HuH-7 (cell line): ENCODE data around the gene M1AP.

Experiments
- DNase-seq: peaks from one replicate; pipeline ENCODE4 v3.0.0; 2011; ENCODE audit warnings: low spot score

Gene M1AP

GRCh38 chr2:74597410-74597809, 50.7 kb downstream of the M1AP start:
- no peak for DNase-seq

- DNase-seq: no peak
These were observed 51.5 kb downstream of the M1AP start for GRCh38 chr2:74596584-74596983.

- no peak for DNase-seq
These were observed 54.0 kb downstream of the M1AP start for GRCh38 chr2:74593826-74594772.

GRCh38 chr2:74588664-74589063, 59.5 kb downstream of the M1AP start:
- no peak for DNase-seq

- peak; percentile 51 for DNase-seq
These were observed 60.4 kb downstream of the M1AP start for GRCh38 chr2:74587664-74588277.

GRCh38 chr2:74585406-74586185, 62.5 kb downstream of the M1AP start:
- no peak for DNase-seq

GRCh38 chr2:74584088-74584645, 64.0 kb downstream of the M1AP start:
- DNase-seq: no peak

- no peak for DNase-seq
These were observed 64.6 kb downstream of the M1AP start for GRCh38 chr2:74583504-74583903.

GRCh38 chr2:74582184-74582583, 65.9 kb downstream of the M1AP start:
- no peak for DNase-seq

- DNase-seq: no peak
These were observed 66.7 kb downstream of the M1AP start for GRCh38 chr2:74581463-74581862.

GRCh38 chr2:74578408-74578807, 69.7 kb downstream of the M1AP start:
- no peak for DNase-seq

GRCh38 chr2:74577448-74577847, 70.7 kb downstream of the M1AP start:
- no peak for DNase-seq

GRCh38 chr2:74576863-74577229, 71.3 kb downstream of the M1AP start:
- no peak for DNase-seq

GRCh38 chr2:74576211-74576862, 71.8 kb downstream of the M1AP start:
- DNase-seq: no peak

GRCh38 chr2:74575320-74575719, 72.8 kb downstream of the M1AP start:
- no peak for DNase-seq

- no peak for DNase-seq
These were observed 74.2 kb downstream of the M1AP start for GRCh38 chr2:74573747-74574562.

- DNase-seq: no peak
These were observed 75.8 kb downstream of the M1AP start for GRCh38 chr2:74572178-74572925.

- no peak for DNase-seq
These were observed 77.1 kb downstream of the M1AP start for GRCh38 chr2:74571058-74571457.

GRCh38 chr2:74569686-74570085, 78.4 kb downstream of the M1AP start:
- DNase-seq: no peak

GRCh38 chr2:74567881-74568280, 80.2 kb downstream of the M1AP start:
- DNase-seq: no peak
